K562 (cell line): ENCODE measurements around the gene PREX1. TPM values are rescaled to one million over a fixed set of nuclear protein-coding genes. Genes with fewer than 3 reads are reported as not detected.
A peak's percentile ranks its signal among the peaks of the same experiment; 100 is the strongest.

Experiments
- ATAC-seq: fragments of 200-7000 bp; cut with Tn5 transposase; 3 replicates; pipeline ENCODE4 v1.9.1; 2020; ENCODE audit warnings: moderate library complexity
- BruUV-seq: library from RNA; stranded (reverse); fragments of 400-500 nt; replicated peaks from 2 replicates; lab custom pipeline; 2021; lab: Mats Ljungman, UMichigan
- CTCF ChIA-PET: fragments of 300-600 bp; formaldehyde crosslinking; extraction: SDS; loops from one replicate; lab custom pipeline; 2021; ENCODE audit warnings: low intra/inter-chr PET ratio; lab: Yijun Ruan, JAX
- POLR2A ChIA-PET: fragments of 300-600, 350-650 bp; sonication (Branson Sonifier 250); formaldehyde crosslinking; extraction: SDS; loops from one replicate; lab custom pipeline; 2021; ENCODE audit warnings: antibody characterized with exemption, inconsistent platforms; lab: Yijun Ruan, JAX
- DNase-seq, 4 experiments: peaks; one replicate each; pipeline versions ENCODE4 v3.0.0 to v3.0.0-alpha.2; 2011 to 2018; ENCODE audit warnings: low spot score in 3 of 4, mixed read lengths in 3 of 4; ENCODE audit errors: extremely low read depth in 1 of 4
- FAIRE-seq: peaks from 2 replicates; lab custom pipeline; 2011; peaks lifted over from hg19 to GRCh38; lab: Jason Lieb, UNC
- H2AFZ ChIP-seq: 2 replicates; pipeline ENCODE4 v1.6.0; 2011; ENCODE audit warnings: low read depth, low read length, control low read depth, inconsistent platforms
- H3K27ac ChIP-seq: fragments of 200-600 bp; 3 replicates; pipeline ENCODE4 v1.8.0; 2011; ENCODE audit warnings: low read depth, mild to moderate bottlenecking, control low read depth, inconsistent platforms, low read length, moderate library complexity, mixed read lengths; ENCODE audit errors: extremely low read depth
- H3K27me3 ChIP-seq, 2 experiments: fragments of 300-600 bp in 1 of 2; 2 replicates in 1 of 2; 3 replicates in 1 of 2; pipeline versions ENCODE4 v1.6.0 to v1.8.0; 2011; ENCODE audit warnings: inconsistent platforms in 2 of 2, low read length in 2 of 2, mild to moderate bottlenecking in 1 of 2, mixed read lengths in 1 of 2, moderate library complexity in 1 of 2; ENCODE audit not compliant: control insufficient read depth in 2 of 2, insufficient read depth in 2 of 2
- H3K36me3 ChIP-seq: fragments of 300-600 bp; 3 replicates; pipeline ENCODE4 v1.8.0; 2011; ENCODE audit warnings: mild to moderate bottlenecking, low read length, inconsistent platforms; ENCODE audit not compliant: control insufficient read depth, insufficient read depth
- H3K4me1 ChIP-seq, 2 experiments: fragments of 200-600 bp in 1 of 2; replicated peaks in 1 of 2; 2 replicates in 1 of 2; 3 replicates in 1 of 2; pipeline versions ENCODE4 v1.5.1 to v1.8.0; 2011; ENCODE audit warnings: inconsistent platforms in 2 of 2, low read length in 2 of 2, mild to moderate bottlenecking in 1 of 2, mixed read lengths in 1 of 2, moderate library complexity in 1 of 2; ENCODE audit not compliant: control insufficient read depth in 2 of 2, insufficient read depth in 2 of 2
- H3K4me2 ChIP-seq: 2 replicates; pipeline ENCODE4 v1.6.1; 2011; ENCODE audit warnings: low read length, control low read depth, inconsistent platforms, mixed read lengths; ENCODE audit not compliant: insufficient read depth
- H3K4me3 ChIP-seq: fragments of 200-600 bp; sonication (generic), shearing (Covaris generic); 2 replicates; pipeline ENCODE4 v1.5.1; 2016; ENCODE audit warnings: control low read depth, inconsistent platforms
- H3K79me2 ChIP-seq: fragments of 200-600 bp; 3 replicates; pipeline ENCODE4 v1.8.0; 2011; ENCODE audit warnings: low read length, inconsistent platforms; ENCODE audit not compliant: control insufficient read depth, insufficient read depth
- H3K9ac ChIP-seq, 2 experiments: 2 replicates each; pipeline versions ENCODE4 v1.6.0 to v1.6.1; 2011; ENCODE audit warnings: low read depth in 2 of 2, low read length in 2 of 2, control low read depth in 1 of 2, inconsistent platforms in 1 of 2, mild to moderate bottlenecking in 1 of 2, mixed read lengths in 1 of 2; ENCODE audit not compliant: insufficient read depth in 1 of 2
- H3K9me1 ChIP-seq: one replicate; pipeline ENCODE4 v1.6.0; 2011; ENCODE audit warnings: inconsistent platforms, mild to moderate bottlenecking, low read length, moderate library complexity; ENCODE audit not compliant: control insufficient read depth, insufficient read depth
- H3K9me3 ChIP-seq: replicated peaks from 2 replicates; pipeline ENCODE4 v1.5.1; 2011; ENCODE audit warnings: low read depth, low read length, inconsistent platforms; ENCODE audit not compliant: control insufficient read depth, insufficient read depth
- H4K20me1 ChIP-seq: replicated peaks from 2 replicates; pipeline ENCODE4 v1.6.1; 2011; ENCODE audit warnings: low read length, inconsistent platforms, mixed read lengths; ENCODE audit not compliant: control insufficient read depth, insufficient read depth
- NR4A1 ChIP-seq, 2 experiments: fragments of 250-450 bp in 1 of 2; fragments of 450-650 bp in 1 of 2; sonication (Bioruptor Pico) in 1 of 2; IDR thresholded peaks; 2 replicates each; pipeline versions ENCODE4 v1.4.0 to v1.6.1; 2016 to 2020; ENCODE audit warnings: mild to moderate bottlenecking in 2 of 2, missing compliant biosample characterization in 1 of 2, missing genetic modification characterization in 1 of 2, moderate library complexity in 1 of 2
- ZNF175 ChIP-seq: fragments of 200-800 bp; sonication (Bioruptor generic); IDR thresholded peaks from 2 replicates; pipeline ENCODE4 v1.6.1; 2016; ENCODE audit warnings: low read depth, mild to moderate bottlenecking, missing genetic modification characterization, missing compliant biosample characterization
- WGBS: fragments of 100-300 bp; shearing (Covaris generic); methylation state at CpG from one replicate; pipeline ENCODE4 v1.1.6; 2016; ENCODE audit warnings: low coverage, mixed read lengths; ENCODE audit not compliant: insufficient coverage; ENCODE audit errors: missing lambda C conversion rate; 5-methylcytosine and 5-hydroxymethylcytosine counted together
- in situ Hi-C: fragments of 300-500 bp; cut with MboI; formaldehyde crosslinking; loops from 4 replicates; pipeline ENCODE4 v1.15.0; 2018; ENCODE audit warnings: inconsistent platforms, mixed read lengths
- intact Hi-C: fragments of 100-400 bp; cut with micrococcal nuclease; formaldehyde crosslinking; loops from 2 replicates; pipeline ENCODE4 v1.14.2; 2022
- polyA plus RNA-seq, 8 experiments: library from polyadenylated mRNA; depleted of rRNA in 4 of 8; stranded (reverse) in 5 of 8; unstranded in 3 of 8; fragments of >200 nt; fragmentation: Nextera tagmentation in 2 of 8; fragmentation: Illumina TruSeq in 1 of 8; extraction: Ambion mirVana in 2 of 8; extraction: Trizol in 1 of 8; gene quantifications; 2 replicates each; pipeline versions ENCODE4 v1.2.1 to v1.2.3, GENCODE V29; 2011 to 2014; ENCODE audit warnings: inconsistent platforms in 1 of 8, missing spikeins in 1 of 8
- total RNA-seq, 7 experiments: library from RNA; depleted of rRNA in 6 of 7; stranded (reverse); fragments of >200 nt in 6 of 7; fragmentation: Illumina TruSeq in 2 of 7; extraction: Trizol in 2 of 7; gene quantifications; 2 replicates each; pipeline versions ENCODE4 v1.2.1 to v1.2.3, GENCODE V29; 2011 to 2021; ENCODE audit warnings: low replicate concordance in 1 of 7
- TF ChIP-seq, protein P1 (sequence below), 3 experiments: fragments of 200-800 bp in 1 of 3; fragments of 250-450 bp in 1 of 3; fragments of 450-650 bp in 1 of 3; sonication (Bioruptor Pico) in 1 of 3; sonication (Bioruptor generic) in 1 of 3; formaldehyde crosslinking in 1 of 3; IDR thresholded peaks; 2 replicates each; pipeline versions ENCODE4 v1.6.1 to v1.8.0; 2016 to 2022; ENCODE audit warnings: mild to moderate bottlenecking in 2 of 3, missing genetic modification characterization in 2 of 3, missing compliant biosample characterization in 1 of 3, moderate library complexity in 1 of 3

PREX1 gene
- total and polyA plus RNA-seq, 9 of the 15 experiments (the other 6 are each of a cell fraction or from before 2014, with no cell fraction given): 0.37 to 10.4 (median 4.8) TPM

DNA sequence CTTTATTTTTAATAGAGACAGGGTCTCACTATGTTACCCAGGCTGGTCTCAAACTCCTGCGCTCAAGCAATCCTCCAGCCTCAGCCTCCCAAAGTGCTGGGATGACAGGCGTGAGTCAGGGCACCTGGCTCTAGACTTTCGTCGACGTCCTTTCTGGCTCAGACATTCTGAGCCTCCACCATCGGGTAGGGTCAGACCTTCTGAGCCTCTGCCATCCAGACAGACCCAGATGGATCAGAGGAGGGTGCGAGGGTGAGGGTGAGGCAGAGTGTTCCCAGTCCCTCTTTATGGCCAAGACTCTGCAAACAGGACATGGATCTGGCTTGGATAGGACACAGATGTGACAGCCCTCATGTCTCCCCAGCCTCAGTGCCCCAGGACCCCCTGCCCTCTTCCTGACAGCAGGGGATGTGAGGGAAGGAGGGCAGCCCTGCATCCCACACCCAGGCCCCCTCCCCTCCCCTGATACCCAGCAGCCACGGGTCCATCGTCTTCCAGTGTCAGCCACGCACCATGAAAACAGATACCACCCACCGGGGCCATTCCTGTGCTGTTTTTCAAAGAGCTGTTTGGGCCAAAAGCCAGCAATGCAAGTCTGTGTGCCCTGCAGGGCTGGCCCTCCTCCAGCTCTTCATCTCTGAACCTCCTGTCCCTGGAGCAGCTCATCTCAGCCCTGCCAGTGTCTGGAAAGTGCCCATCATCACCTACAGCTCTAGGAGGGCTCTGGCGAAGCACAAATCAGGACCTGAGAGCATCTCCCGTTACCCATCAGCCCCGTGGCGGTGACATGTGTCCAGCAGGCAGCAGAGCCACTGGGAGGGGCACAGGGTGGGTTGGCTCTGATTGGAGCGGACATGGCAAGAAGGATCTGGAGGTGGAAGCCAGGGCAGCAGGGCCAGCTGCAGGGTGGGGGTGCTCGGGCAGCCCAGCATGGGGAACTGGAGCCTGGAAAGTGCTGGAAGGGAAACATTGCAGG lies 208.4 kb downstream of the PREX1 start:
- peaks cover 9 to 18% of the 10 kb centered on the region in 2 experiments; a peak in 4 of 5 replicates for H3K4me1 ChIP-seq
- intact Hi-C loops (loop anchor here (2.0 to 5.0 kb wide), 3 partner anchors 895 to 957 kb away; no protein-coding TSS in a partner anchor), in situ Hi-C loops (loop anchor here (5.0 kb wide), 1 partner anchor 947 kb away; no protein-coding TSS in a partner anchor)
- H3K79me2 ChIP-seq: no peaks in the 10 kb centered on the region
- FAIRE-seq (no peak), ATAC-seq (no peak), DNase-seq (no peak)
- no peak overlapping the region; a peak in 1 of 4 replicates for H3K9ac ChIP-seq
- no peaks in the 10 kb centered on the region for H3K9me1 ChIP-seq
- H4K20me1 ChIP-seq: 0 out of 2 replicates have a peak, but pooled peaks cover 3% of the 10 kb centered on the region
- no peaks in the 10 kb centered on the region for H3K36me3 ChIP-seq
- H3K27me3 ChIP-seq: peaks cover 0 to 37% of the 10 kb centered on the region in 2 experiments; a peak in 3 of 5 replicates
- no TSS peak for BruUV-seq
- no peak overlapping the region for H3K27ac ChIP-seq
- TF ChIP-seq NR4A1 (CRISPR knock-in tag; IDR thresholded peaks at IDR 0.05) (no peak), NR4A1 (tag; IDR thresholded peaks at IDR 0.05) (no peak), ZNF175 (no peak)
- TF ChIP-seq, protein P1, sequence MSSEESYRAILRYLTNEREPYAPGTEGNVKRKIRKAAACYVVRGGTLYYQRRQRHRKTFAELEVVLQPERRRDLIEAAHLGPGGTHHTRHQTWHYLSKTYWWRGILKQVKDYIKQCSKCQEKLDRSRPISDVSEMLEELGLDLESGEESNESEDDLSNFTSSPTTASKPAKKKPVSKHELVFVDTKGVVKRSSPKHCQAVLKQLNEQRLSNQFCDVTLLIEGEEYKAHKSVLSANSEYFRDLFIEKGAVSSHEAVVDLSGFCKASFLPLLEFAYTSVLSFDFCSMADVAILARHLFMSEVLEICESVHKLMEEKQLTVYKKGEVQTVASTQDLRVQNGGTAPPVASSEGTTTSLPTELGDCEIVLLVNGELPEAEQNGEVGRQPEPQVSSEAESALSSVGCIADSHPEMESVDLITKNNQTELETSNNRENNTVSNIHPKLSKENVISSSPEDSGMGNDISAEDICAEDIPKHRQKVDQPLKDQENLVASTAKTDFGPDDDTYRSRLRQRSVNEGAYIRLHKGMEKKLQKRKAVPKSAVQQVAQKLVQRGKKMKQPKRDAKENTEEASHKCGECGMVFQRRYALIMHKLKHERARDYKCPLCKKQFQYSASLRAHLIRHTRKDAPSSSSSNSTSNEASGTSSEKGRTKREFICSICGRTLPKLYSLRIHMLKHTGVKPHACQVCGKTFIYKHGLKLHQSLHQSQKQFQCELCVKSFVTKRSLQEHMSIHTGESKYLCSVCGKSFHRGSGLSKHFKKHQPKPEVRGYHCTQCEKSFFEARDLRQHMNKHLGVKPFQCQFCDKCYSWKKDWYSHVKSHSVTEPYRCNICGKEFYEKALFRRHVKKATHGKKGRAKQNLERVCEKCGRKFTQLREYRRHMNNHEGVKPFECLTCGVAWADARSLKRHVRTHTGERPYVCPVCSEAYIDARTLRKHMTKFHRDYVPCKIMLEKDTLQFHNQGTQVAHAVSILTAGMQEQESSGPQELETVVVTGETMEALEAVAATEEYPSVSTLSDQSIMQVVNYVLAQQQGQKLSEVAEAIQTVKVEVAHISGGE (CRISPR knock-in tag; IDR thresholded peaks at IDR 0.05): peak in 1 of 3 experiments; percentile 23; a peak in 1 of 6 replicates
- TF ChIP-seq, all 486 proteins: peak for 1
- Histone ChIP-seq H3K4me2 (no peak overlapping the region), H2AFZ (no peak overlapping the region), H3K9me3 (no peaks in the 10 kb centered on the region), H3K4me3 (no peak overlapping the region)
- WGBS: 2% methylated on average over 16 of the region's 17 CpGs
- CTCF ChIA-PET: interaction anchor here (0.6 to 2.3 kb wide), 5 partner anchors 831 to 1867 kb away, joined by 3 to 22 read pairs (median 7); no protein-coding TSS in a partner anchor
- POLR2A ChIA-PET: no interaction called here
